Measurements from ENCODE around the gene USP49.

Gene USP49

DNA sequence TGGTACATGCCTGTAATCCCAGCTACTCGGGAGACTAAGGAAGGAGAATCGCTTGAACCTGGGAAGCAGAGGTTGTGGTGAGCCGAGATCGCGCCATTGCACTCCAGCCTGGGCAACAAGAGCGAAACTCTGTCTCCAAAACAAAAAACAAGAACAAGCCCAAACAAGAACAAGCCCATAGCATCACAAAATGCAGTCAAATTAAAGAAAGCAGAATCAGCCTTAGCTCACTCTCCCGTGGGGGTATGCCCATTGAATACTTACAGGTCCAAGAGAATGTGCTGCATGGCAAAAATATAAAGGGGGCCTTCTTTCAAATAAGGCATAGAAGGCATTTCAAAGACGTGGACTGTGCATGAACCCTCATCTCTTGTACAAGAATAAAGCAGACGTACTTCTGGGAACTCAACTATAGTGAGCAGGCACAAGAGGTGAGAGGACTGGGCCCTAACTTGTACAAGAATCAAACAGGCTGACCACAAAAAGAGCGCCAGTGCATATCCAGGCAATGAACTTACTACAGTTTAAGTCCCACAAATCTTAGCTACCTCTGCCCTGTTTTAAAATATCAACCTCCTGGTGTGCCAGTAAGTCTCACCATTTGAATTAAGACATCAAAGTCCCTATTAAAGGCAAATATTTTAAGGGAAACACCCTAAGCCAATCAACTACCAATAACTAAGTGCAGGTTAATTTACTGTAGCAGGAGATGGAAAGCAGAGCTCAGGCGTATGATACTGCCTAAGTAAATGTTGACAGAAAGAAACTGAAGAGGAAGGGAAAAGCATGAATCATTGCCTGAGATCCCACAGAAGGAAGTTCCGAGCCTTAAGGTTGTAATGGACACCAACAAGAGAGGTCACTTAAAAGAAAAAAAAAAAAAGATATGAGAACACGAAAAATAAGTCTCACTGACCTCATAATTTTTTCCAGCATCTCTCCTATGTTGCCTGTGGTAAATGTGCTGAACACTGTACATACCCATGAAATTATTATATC lies 70.3 kb downstream of the USP49 start:
- no peak overlapping the region for H2AFZ ChIP-seq (ENCODE audit: low read length)
- H3K9me3 ChIP-seq (ENCODE audit: insufficient read depth, low read depth, low read length): no peaks in the 10 kb centered on the region
- no peaks in the 10 kb centered on the region for H3K4me1 ChIP-seq (ENCODE audit: insufficient read depth, low read length, poor library complexity, severe bottlenecking)
- no peaks in the 10 kb centered on the region for H3K79me2 ChIP-seq (ENCODE audit: insufficient read depth, low read length)
- H3K9ac ChIP-seq (ENCODE audit: low read depth, low read length, poor library complexity, severe bottlenecking): no peak overlapping the region
- H3K27me3 ChIP-seq (ENCODE audit: insufficient read depth, low read length, poor library complexity, severe bottlenecking): no peaks in the 10 kb centered on the region
- H4K20me1 ChIP-seq (ENCODE audit: insufficient read depth, low read length, poor library complexity, severe bottlenecking): no peaks in the 10 kb centered on the region
- TF ChIP-seq EZH2phosphoT487 (IDR thresholded peaks at IDR 0.05; ENCODE audit: borderline replicate concordance): no peak
- TF ChIP-seq, protein P1, sequence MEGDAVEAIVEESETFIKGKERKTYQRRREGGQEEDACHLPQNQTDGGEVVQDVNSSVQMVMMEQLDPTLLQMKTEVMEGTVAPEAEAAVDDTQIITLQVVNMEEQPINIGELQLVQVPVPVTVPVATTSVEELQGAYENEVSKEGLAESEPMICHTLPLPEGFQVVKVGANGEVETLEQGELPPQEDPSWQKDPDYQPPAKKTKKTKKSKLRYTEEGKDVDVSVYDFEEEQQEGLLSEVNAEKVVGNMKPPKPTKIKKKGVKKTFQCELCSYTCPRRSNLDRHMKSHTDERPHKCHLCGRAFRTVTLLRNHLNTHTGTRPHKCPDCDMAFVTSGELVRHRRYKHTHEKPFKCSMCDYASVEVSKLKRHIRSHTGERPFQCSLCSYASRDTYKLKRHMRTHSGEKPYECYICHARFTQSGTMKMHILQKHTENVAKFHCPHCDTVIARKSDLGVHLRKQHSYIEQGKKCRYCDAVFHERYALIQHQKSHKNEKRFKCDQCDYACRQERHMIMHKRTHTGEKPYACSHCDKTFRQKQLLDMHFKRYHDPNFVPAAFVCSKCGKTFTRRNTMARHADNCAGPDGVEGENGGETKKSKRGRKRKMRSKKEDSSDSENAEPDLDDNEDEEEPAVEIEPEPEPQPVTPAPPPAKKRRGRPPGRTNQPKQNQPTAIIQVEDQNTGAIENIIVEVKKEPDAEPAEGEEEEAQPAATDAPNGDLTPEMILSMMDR (conservative IDR thresholded peaks at IDR 0.05; ENCODE audit: low read length): no peak
- H3K9me2 ChIP-seq (replicated peaks; ENCODE audit: low read depth, low read length): no peaks in the 10 kb centered on the region
- H3K4me3 ChIP-seq (ENCODE audit: low read length, poor library complexity, severe bottlenecking): no peak overlapping the region
- no peaks in the 10 kb centered on the region for H3F3A ChIP-seq (ENCODE audit: low read depth)
- no peak overlapping the region for H3K4me2 ChIP-seq (ENCODE audit: low read depth, low read length, poor library complexity, severe bottlenecking)
- peaks cover 3% of the 10 kb centered on the region; the same call in 1 of the 2 replicates for H3K36me3 ChIP-seq (ENCODE audit: insufficient read depth, low read length)

DNA sequence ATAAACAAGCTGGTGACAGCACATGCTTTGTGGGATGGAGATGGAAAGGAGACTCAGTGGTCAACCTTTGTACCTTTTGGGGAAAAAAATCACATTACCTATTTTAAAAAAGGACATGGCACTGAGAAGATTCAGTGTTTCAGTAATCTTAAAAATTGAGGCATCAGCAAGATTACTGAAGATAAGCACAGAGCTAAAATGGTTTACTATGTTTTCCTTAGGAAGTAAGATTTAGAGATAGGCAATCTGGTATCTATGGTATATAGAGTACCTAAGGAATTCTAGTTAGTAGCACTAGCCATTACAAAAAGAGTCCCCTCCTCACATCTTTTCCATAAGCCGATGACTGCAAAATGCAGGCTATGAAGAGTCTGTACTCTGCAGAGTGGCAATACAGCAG lies 72.0 kb downstream of the USP49 start:
- Histone ChIP-seq H2AFZ (ENCODE audit: low read length) (no peak overlapping the region), H3K27me3 (ENCODE audit: insufficient read depth, low read length, poor library complexity, severe bottlenecking) (no peaks in the 10 kb centered on the region), H3K79me2 (ENCODE audit: insufficient read depth, low read length) (no peaks in the 10 kb centered on the region), H3K4me3 (ENCODE audit: low read length, poor library complexity, severe bottlenecking) (no peak overlapping the region), H3F3A (ENCODE audit: low read depth) (no peaks in the 10 kb centered on the region), H3K4me1 (ENCODE audit: insufficient read depth, low read length, poor library complexity, severe bottlenecking) (no peaks in the 10 kb centered on the region), H3K36me3 (ENCODE audit: insufficient read depth, low read length) (peaks cover 3% of the 10 kb centered on the region; the same call in 1 of the 2 replicates), H3K4me2 (ENCODE audit: low read depth, low read length, poor library complexity, severe bottlenecking) (no peak overlapping the region), H4K20me1 (ENCODE audit: insufficient read depth, low read length, poor library complexity, severe bottlenecking) (no peaks in the 10 kb centered on the region), H3K9me3 (ENCODE audit: insufficient read depth, low read depth, low read length) (no peaks in the 10 kb centered on the region), H3K9me2 (replicated peaks; ENCODE audit: low read depth, low read length) (no peaks in the 10 kb centered on the region), H3K9ac (ENCODE audit: low read depth, low read length, poor library complexity, severe bottlenecking) (no peak overlapping the region)
- TF ChIP-seq, protein P1 (conservative IDR thresholded peaks at IDR 0.05; ENCODE audit: low read length): no peak
- TF ChIP-seq EZH2phosphoT487 (IDR thresholded peaks at IDR 0.05; ENCODE audit: borderline replicate concordance): no peak

DNA sequence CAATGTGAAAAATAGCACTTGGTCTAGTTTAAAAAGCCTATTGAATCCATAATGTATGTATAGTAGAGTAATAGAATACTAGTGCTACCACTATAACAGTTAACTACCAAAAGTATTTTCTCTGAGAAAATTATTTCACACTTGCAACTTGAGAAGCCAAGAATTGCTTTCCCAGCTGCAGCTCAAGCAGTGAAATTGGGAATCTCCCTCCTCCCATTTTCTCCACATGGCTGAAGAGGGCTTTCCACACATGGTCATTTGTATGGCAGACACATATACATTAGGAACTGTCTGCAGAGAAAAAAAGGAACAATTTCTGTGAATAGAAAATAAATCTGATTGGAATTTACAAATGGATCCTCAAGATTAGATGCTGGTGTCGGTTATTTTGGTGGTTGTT lies 73.2 kb downstream of the USP49 start:
- H3K79me2 ChIP-seq (ENCODE audit: insufficient read depth, low read length): no peaks in the 10 kb centered on the region
- no peak overlapping the region for H3K4me2 ChIP-seq (ENCODE audit: low read depth, low read length, poor library complexity, severe bottlenecking)
- H3F3A ChIP-seq (ENCODE audit: low read depth): no peaks in the 10 kb centered on the region
- no peak overlapping the region for H3K9ac ChIP-seq (ENCODE audit: low read depth, low read length, poor library complexity, severe bottlenecking)
- H4K20me1 ChIP-seq (ENCODE audit: insufficient read depth, low read length, poor library complexity, severe bottlenecking): no peaks in the 10 kb centered on the region
- H3K9me3 ChIP-seq (ENCODE audit: insufficient read depth, low read depth, low read length): no peaks in the 10 kb centered on the region
- H3K9me2 ChIP-seq (replicated peaks; ENCODE audit: low read depth, low read length): no peaks in the 10 kb centered on the region
- no peaks in the 10 kb centered on the region for H3K27me3 ChIP-seq (ENCODE audit: insufficient read depth, low read length, poor library complexity, severe bottlenecking)
- TF ChIP-seq, protein P1 (conservative IDR thresholded peaks at IDR 0.05; ENCODE audit: low read length): no peak
- TF ChIP-seq EZH2phosphoT487 (IDR thresholded peaks at IDR 0.05; ENCODE audit: borderline replicate concordance): no peak
- H3K36me3 ChIP-seq (ENCODE audit: insufficient read depth, low read length): peaks cover 3% of the 10 kb centered on the region; the same call in 1 of the 2 replicates
- no peak overlapping the region for H2AFZ ChIP-seq (ENCODE audit: low read length)
- no peaks in the 10 kb centered on the region for H3K4me1 ChIP-seq (ENCODE audit: insufficient read depth, low read length, poor library complexity, severe bottlenecking)
- H3K4me3 ChIP-seq (ENCODE audit: low read length, poor library complexity, severe bottlenecking): no peak overlapping the region

Data from Loucy (cell line).